ENCODE measurements around the gene HRAS.

HRAS gene

GRCh38 chr11:555227-555779 is 19.9 kb upstream of the HRAS start:
- no peaks in the 10 kb centered on the region; the same call in 1 of the 2 replicates for H3K36me3 ChIP-seq
- TF ChIP-seq Cebpa-rat (IDR thresholded peaks at IDR 0.05) = no peak
- H3K27ac ChIP-seq = peak overlapping the region; percentile 13; the same call in 1 of the 2 replicates
- H3K27me3 ChIP-seq = peaks cover 44% of the 10 kb centered on the region
- peak overlapping the region; percentile 98 for H3K4me2 ChIP-seq
- H3K4me3 ChIP-seq = peak overlapping the region; percentile 65
- H3K9ac ChIP-seq = 0 out of 2 replicates have a peak overlapping the region, but pooled peaks have one; percentile 48
- H3K4me1 ChIP-seq = peaks cover 52% of the 10 kb centered on the region
- H4K20me1 ChIP-seq = peaks cover 19% of the 10 kb centered on the region
- H3K9me3 ChIP-seq = no peaks in the 10 kb centered on the region

- H3K9ac ChIP-seq = no peak overlapping the region
- peaks cover 19% of the 10 kb centered on the region for H4K20me1 ChIP-seq
- peak overlapping the region; percentile 2; the same call in 1 of the 2 replicates for H3K27ac ChIP-seq
- H3K4me1 ChIP-seq = peaks cover 45% of the 10 kb centered on the region
- peak overlapping the region; percentile 65; the same call in 1 of the 2 replicates for H3K4me3 ChIP-seq
- TF ChIP-seq Cebpa-rat (IDR thresholded peaks at IDR 0.05) = no peak
- no peaks in the 10 kb centered on the region; the same call in 1 of the 2 replicates for H3K36me3 ChIP-seq
- H3K9me3 ChIP-seq = no peaks in the 10 kb centered on the region
- peaks cover 44% of the 10 kb centered on the region for H3K27me3 ChIP-seq
- peak overlapping the region; percentile 98 for H3K4me2 ChIP-seq
Measured at GRCh38 chr11:554428-555226, 19.3 kb upstream of the HRAS start.

GRCh38 chr11:553988-554340 is 18.6 kb upstream of the HRAS start:
- H3K9ac ChIP-seq = no peak overlapping the region
- H3K27ac ChIP-seq = peak overlapping the region; percentile 2; the same call in 1 of the 2 replicates
- H3K4me1 ChIP-seq = peaks cover 47% of the 10 kb centered on the region
- H3K9me3 ChIP-seq = no peaks in the 10 kb centered on the region
- H3K27me3 ChIP-seq = peaks cover 39% of the 10 kb centered on the region
- H3K4me2 ChIP-seq = peak overlapping the region; percentile 68
- H3K36me3 ChIP-seq = no peaks in the 10 kb centered on the region; the same call in 1 of the 2 replicates
- peaks cover 19% of the 10 kb centered on the region for H4K20me1 ChIP-seq
- TF ChIP-seq Cebpa-rat (IDR thresholded peaks at IDR 0.05) = no peak
- no peak overlapping the region for H3K4me3 ChIP-seq

GRCh38 chr11:553083-553987 is 18.0 kb upstream of the HRAS start:
- Histone ChIP-seq H4K20me1 (peaks cover 19% of the 10 kb centered on the region), H3K9me3 (no peaks in the 10 kb centered on the region), H3K9ac (no peak overlapping the region)

GRCh38 chr11:551596-551995 is 16.2 kb upstream of the HRAS start:
- H3K4me3 ChIP-seq = no peak overlapping the region
- H4K20me1 ChIP-seq = peaks cover 4% of the 10 kb centered on the region
- no peak overlapping the region for H3K4me2 ChIP-seq

More at GRCh38 chr11:553083-553987, 18.0 kb upstream of the HRAS start:
- no peak overlapping the region for H3K27ac ChIP-seq
- H3K4me2 ChIP-seq = peak overlapping the region; percentile 68; the same call in 1 of the 2 replicates
- no peaks in the 10 kb centered on the region; the same call in 1 of the 2 replicates for H3K36me3 ChIP-seq
- TF ChIP-seq Cebpa-rat (IDR thresholded peaks at IDR 0.05) = no peak
- H3K27me3 ChIP-seq = peaks cover 32% of the 10 kb centered on the region
- H3K4me3 ChIP-seq = no peak overlapping the region
- H3K4me1 ChIP-seq = peaks cover 48% of the 10 kb centered on the region

GRCh38 chr11:551131-551530 is 15.8 kb upstream of the HRAS start:
- TF ChIP-seq Cebpa-rat (IDR thresholded peaks at IDR 0.05) = no peak
- Histone ChIP-seq H4K20me1 (no peaks in the 10 kb centered on the region; the same call in 1 of the 2 replicates), H3K9ac (no peak overlapping the region), H3K4me2 (no peak overlapping the region), H3K9me3 (no peaks in the 10 kb centered on the region), H3K4me3 (no peak overlapping the region), H3K27ac (no peak overlapping the region), H3K27me3 (peaks cover 10% of the 10 kb centered on the region), H3K4me1 (peaks cover 38% of the 10 kb centered on the region), H3K36me3 (no peaks in the 10 kb centered on the region; the same call in 1 of the 2 replicates)

More at GRCh38 chr11:551596-551995, 16.2 kb upstream of the HRAS start:
- H3K27me3 ChIP-seq = peaks cover 15% of the 10 kb centered on the region
- no peak overlapping the region for H3K27ac ChIP-seq
- peaks cover 43% of the 10 kb centered on the region for H3K4me1 ChIP-seq
- H3K36me3 ChIP-seq = no peaks in the 10 kb centered on the region; the same call in 1 of the 2 replicates
- H3K9me3 ChIP-seq = no peaks in the 10 kb centered on the region
- no peak for TF ChIP-seq Cebpa-rat (IDR thresholded peaks at IDR 0.05)
- no peak overlapping the region for H3K9ac ChIP-seq

- Histone ChIP-seq H3K9me3 (no peaks in the 10 kb centered on the region), H3K9ac (no peak overlapping the region), H3K4me2 (no peak overlapping the region), H4K20me1 (no peaks in the 10 kb centered on the region; the same call in 1 of the 2 replicates), H3K4me3 (no peak overlapping the region), H3K4me1 (peaks cover 34% of the 10 kb centered on the region), H3K27me3 (peaks cover 6% of the 10 kb centered on the region), H3K36me3 (no peaks in the 10 kb centered on the region; the same call in 1 of the 2 replicates), H3K27ac (no peak overlapping the region)
- no peak for TF ChIP-seq Cebpa-rat (IDR thresholded peaks at IDR 0.05)
Measured at GRCh38 chr11:550746-551085, 15.3 kb upstream of the HRAS start.

GRCh38 chr11:550021-550745 is 14.8 kb upstream of the HRAS start:
- Histone ChIP-seq H3K27ac (no peak overlapping the region), H3K9me3 (no peaks in the 10 kb centered on the region), H3K4me2 (no peak overlapping the region), H3K27me3 (peaks cover under 1% of the 10 kb centered on the region; the same call in 1 of the 2 replicates), H4K20me1 (no peaks in the 10 kb centered on the region; the same call in 1 of the 2 replicates), H3K36me3 (no peaks in the 10 kb centered on the region; the same call in 1 of the 2 replicates), H3K9ac (no peak overlapping the region), H3K4me1 (peaks cover 29% of the 10 kb centered on the region), H3K4me3 (no peak overlapping the region)
- no peak for TF ChIP-seq Cebpa-rat (IDR thresholded peaks at IDR 0.05)
